Parathyroid adenoma (tissue), 2 donors: ENCODE results near the gene ZNF19.

Experiments
- H2AFZ ChIP-seq: fragments of 300-600 bp; sonication (generic); one replicate; pipeline ENCODE4 v1.7.0; 2017; ENCODE audit warnings: antibody characterized with exemption, mild to moderate bottlenecking
- H3K27ac ChIP-seq: fragments of 300-600 bp; sonication (generic); one replicate; pipeline ENCODE4 v1.7.0; 2017
- H3K27me3 ChIP-seq: fragments of 300-600 bp; sonication (generic); one replicate; pipeline ENCODE4 v1.7.0; 2017; ENCODE audit warnings: low read length; ENCODE audit not compliant: control insufficient read depth, insufficient read depth
- H3K36me3 ChIP-seq: fragments of 300-600 bp; sonication (generic); one replicate; pipeline ENCODE4 v1.7.0; 2017; ENCODE audit warnings: low read length; ENCODE audit not compliant: control insufficient read depth, insufficient read depth
- H3K4me1 ChIP-seq: fragments of 300-600 bp; sonication (generic); one replicate; pipeline ENCODE4 v1.7.0; 2017; ENCODE audit warnings: control low read depth
- H3K4me2 ChIP-seq: fragments of 300-600 bp; sonication (generic); one replicate; pipeline ENCODE4 v1.7.0; 2017; ENCODE audit warnings: low read length
- H3K4me3 ChIP-seq: fragments of 300-600 bp; sonication (generic); one replicate; pipeline ENCODE4 v1.7.0; 2017; ENCODE audit warnings: low read depth, low read length
- H3K79me2 ChIP-seq: fragments of 300-600 bp; sonication (generic); one replicate; pipeline ENCODE4 v1.7.0; 2017; ENCODE audit warnings: control low read depth
- H3K9ac ChIP-seq: fragments of 300-600 bp; sonication (generic); one replicate; pipeline ENCODE4 v1.7.0; 2017; ENCODE audit warnings: mild to moderate bottlenecking
- H3K9me3 ChIP-seq: fragments of 300-600 bp; sonication (generic); one replicate; pipeline ENCODE4 v1.7.0; 2017; ENCODE audit warnings: low read length; ENCODE audit not compliant: control insufficient read depth
- CTCF ChIP-seq: fragments of 300-600 bp; sonication (generic); IDR thresholded peaks from one replicate; pipeline ENCODE4 v1.7.0; 2017; ENCODE audit warnings: antibody characterized with exemption, mild to moderate bottlenecking
- donor health status: primary hyperparathyroidism.

The ZNF19 gene

GRCh38 chr16:71461686-71462648 lies 27.2 kb downstream of the ZNF19 start, which contains the start of gene ZNF23:
TSS of gene ZNF23 (minus strand) at chr16:71462247. CDS start at chr16:71456796, 5,451 bp downstream.
- H3K27ac ChIP-seq = peak within 1 kb of the TSS; percentile 80
- peak within 1 kb of the TSS; percentile 98 for H2AFZ ChIP-seq

GRCh38 chr16:71460941-71461340 lies 28.2 kb downstream of the ZNF19 start:
- Histone ChIP-seq H3K36me3 (no peaks in the 10 kb centered on the region), H3K4me3 (no peak overlapping the region), H3K79me2 (peaks cover 7% of the 10 kb centered on the region), H3K4me2 (peak overlapping the region; percentile 73), H2AFZ (no peak overlapping the region), H3K27ac (no peak overlapping the region), H3K27me3 (no peaks in the 10 kb centered on the region), H3K9me3 (no peaks in the 10 kb centered on the region), H3K4me1 (peaks cover 11% of the 10 kb centered on the region), H3K9ac (no peak overlapping the region)
- no peak for TF ChIP-seq CTCF

More at GRCh38 chr16:71461686-71462648, 27.2 kb downstream of the ZNF19 start, which contains the start of gene ZNF23:
- peak; percentile 21 for TF ChIP-seq CTCF
- H3K9me3 ChIP-seq = no peaks in the 10 kb centered on the region
- H3K36me3 ChIP-seq = no peaks in the 10 kb centered on the region
- no peaks in the 10 kb centered on the region for H3K27me3 ChIP-seq
- H3K4me3 ChIP-seq = peak within 1 kb of the TSS; percentile 84
- peak within 1 kb of the TSS; percentile 64 for H3K9ac ChIP-seq
- peaks cover 7% of the 10 kb centered on the region for H3K79me2 ChIP-seq
- peaks cover 11% of the 10 kb centered on the region for H3K4me1 ChIP-seq
- peak within 1 kb of the TSS; percentile 73 for H3K4me2 ChIP-seq

- peaks cover 11% of the 10 kb centered on the region for H3K4me1 ChIP-seq
- H3K9ac ChIP-seq = no peak overlapping the region
- H3K27me3 ChIP-seq = no peaks in the 10 kb centered on the region
- no peaks in the 10 kb centered on the region for H3K36me3 ChIP-seq
- H3K4me2 ChIP-seq = no peak overlapping the region
- H3K27ac ChIP-seq = no peak overlapping the region
- TF ChIP-seq CTCF = no peak
- H3K4me3 ChIP-seq = no peak overlapping the region
- H2AFZ ChIP-seq = no peak overlapping the region
- H3K9me3 ChIP-seq = no peaks in the 10 kb centered on the region
- peaks cover 7% of the 10 kb centered on the region for H3K79me2 ChIP-seq
Observed at GRCh38 chr16:71460236-71460635, 28.9 kb downstream of the ZNF19 start.

GRCh38 chr16:71459510-71459909 lies 29.6 kb downstream of the ZNF19 start:
- no peaks in the 10 kb centered on the region for H3K9me3 ChIP-seq
- H3K36me3 ChIP-seq = no peaks in the 10 kb centered on the region
- no peaks in the 10 kb centered on the region for H3K27me3 ChIP-seq
- H3K9ac ChIP-seq = no peak overlapping the region
- TF ChIP-seq CTCF = no peak
- no peak overlapping the region for H3K4me2 ChIP-seq
- no peak overlapping the region for H3K4me3 ChIP-seq
- no peak overlapping the region for H2AFZ ChIP-seq
- H3K27ac ChIP-seq = no peak overlapping the region
- H3K4me1 ChIP-seq = peaks cover 11% of the 10 kb centered on the region
- peaks cover 7% of the 10 kb centered on the region for H3K79me2 ChIP-seq
